Activated B cell treated with CpG ODN at 0.5 μM for 24 hours (primary cell): ENCODE results near the gene PDRG1. TPM values are rescaled to one million over a fixed set of nuclear protein-coding genes. Genes with fewer than 3 reads are reported as not detected.

ENCODE experiments used
- ATAC-seq: fragments of 200-7000 bp; cut with Tn5 transposase; one replicate; pipeline ENCODE4 v1.10.0; 2021; ENCODE audit warnings: low read depth, mild to moderate bottlenecking, moderate library complexity
- CTCF ChIA-PET: fragments of 350-600 bp; sonication (Branson Sonifier 250); formaldehyde crosslinking; loops from one replicate; lab custom pipeline; 2021; ENCODE audit warnings: antibody characterized with exemption; lab: Charles Lee
- POLR2A ChIA-PET: fragments of 350-600 bp; sonication (Branson Sonifier 250); formaldehyde crosslinking; loops from one replicate; lab custom pipeline; 2021; ENCODE audit warnings: antibody characterized with exemption; lab: Charles Lee
- DNase-seq: peaks from one replicate; pipeline ENCODE4 v3.0.0; 2022
- H3K27ac Mint-ChIP-seq: one replicate; pipeline ENCODE4 v1.8.0; 2020; ENCODE audit warnings: mixed read lengths
- H3K27me3 Mint-ChIP-seq: one replicate; pipeline ENCODE4 v1.8.0; 2021; ENCODE audit warnings: mixed read lengths
- H3K36me3 Mint-ChIP-seq: one replicate; pipeline ENCODE4 v1.8.0; 2021; ENCODE audit warnings: low read depth, mixed read lengths
- H3K4me1 Mint-ChIP-seq: one replicate; pipeline ENCODE4 v1.8.0; 2021; ENCODE audit warnings: mixed read lengths
- H3K4me3 Mint-ChIP-seq: one replicate; pipeline ENCODE4 v1.8.0; 2020; ENCODE audit warnings: mild to moderate bottlenecking, mixed read lengths
- H3K9me3 Mint-ChIP-seq: one replicate; pipeline ENCODE4 v1.8.0; 2020; ENCODE audit warnings: mixed read lengths
- CTCF ChIP-seq: fragments of 200-600 bp; IDR thresholded peaks from one replicate; pipeline ENCODE4 v1.8.0; 2022; ENCODE audit warnings: antibody characterized with exemption, mild to moderate bottlenecking
- intact Hi-C: fragments of 100-400 bp; cut with micrococcal nuclease; formaldehyde crosslinking; loops from one replicate; pipeline ENCODE4 v1.15.1; 2024
- total RNA-seq: library from RNA; stranded (reverse); gene quantifications from 2 replicates; pipeline ENCODE4 v1.2.3, GENCODE V29; 2022

The PDRG1 gene
- total RNA-seq, 1 donor from 2014 or later = 16.4 TPM

- Mint-ChIP-seq H3K27me3 (peaks cover 38% of the 10 kb centered on the region), H3K4me3 (no peak overlapping the region), H3K4me1 (peaks cover 5% of the 10 kb centered on the region), H3K27ac (no peak overlapping the region), H3K36me3 (no peaks in the 10 kb centered on the region), H3K9me3 (no peaks in the 10 kb centered on the region)
- ChIA-PET POLR2A (no interaction called here), CTCF (no interaction called here)
- ATAC-seq (no peak), DNase-seq (no peak)
- intact Hi-C loops = no loop called here
- TF ChIP-seq CTCF = no peak
Observed at GRCh38 chr20:31974951-31975487, 23.2 kb upstream of the PDRG1 start.

GRCh38 chr20:31974296-31974695 lies 22.4 kb upstream of the PDRG1 start:
- CTCF ChIA-PET = no interaction called here
- Mint-ChIP-seq H3K27ac (no peak overlapping the region), H3K27me3 (peaks cover 39% of the 10 kb centered on the region), H3K9me3 (no peaks in the 10 kb centered on the region), H3K36me3 (no peaks in the 10 kb centered on the region), H3K4me3 (no peak overlapping the region), H3K4me1 (peaks cover 5% of the 10 kb centered on the region)
- intact Hi-C loops = no loop called here
- ATAC-seq (no peak), DNase-seq (no peak)
- POLR2A ChIA-PET = no interaction called here
- no peak for TF ChIP-seq CTCF

DNA sequence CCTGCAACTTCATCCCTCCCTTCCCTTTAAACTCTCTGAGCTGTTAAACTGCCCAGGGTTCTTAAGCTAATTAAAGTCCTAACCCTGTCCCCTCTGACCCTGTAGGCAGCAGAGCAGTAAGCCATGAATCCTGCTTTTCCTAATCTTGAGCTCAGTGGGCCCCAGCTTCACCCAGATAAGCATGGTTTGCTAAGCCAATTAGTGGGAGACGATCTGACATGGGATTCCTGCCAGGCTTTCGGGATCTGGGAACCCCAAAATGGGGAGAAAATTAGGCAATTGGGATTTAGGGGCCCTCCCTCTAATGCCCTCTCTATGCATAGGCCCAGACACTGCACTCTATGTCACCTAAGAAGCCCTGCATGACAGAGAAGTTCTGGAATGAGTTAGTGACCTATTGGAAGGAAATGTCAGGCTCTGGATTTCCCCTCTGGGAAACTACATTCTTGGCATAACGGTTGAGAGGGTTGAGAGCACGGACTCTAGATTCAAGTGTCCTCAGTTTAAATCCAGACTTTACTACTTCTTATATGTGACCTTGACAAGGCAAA lies 20.7 kb upstream of the PDRG1 start:
- no peak for ATAC-seq
- Mint-ChIP-seq H3K27ac (no peak overlapping the region), H3K4me1 (peaks cover 9% of the 10 kb centered on the region), H3K36me3 (no peaks in the 10 kb centered on the region), H3K4me3 (no peak overlapping the region), H3K27me3 (peaks cover 45% of the 10 kb centered on the region), H3K9me3 (no peaks in the 10 kb centered on the region)
- ChIA-PET CTCF (interaction anchor here (1.6 kb wide), 1 partner anchor 21 kb away, joined by 3 read pairs; the partner anchor contains the start of gene PDRG1), POLR2A (no interaction called here)
- intact Hi-C loops = no loop called here
- no peak for DNase-seq
- no peak for TF ChIP-seq CTCF

- intact Hi-C loops = loop anchor here (5.0 kb wide), 1 partner anchor 62 kb away; no protein-coding TSS in a partner anchor
- H3K9me3 Mint-ChIP-seq = no peaks in the 10 kb centered on the region
- ATAC-seq = no peak
Observed at GRCh38 chr20:31969991-31970390, 18.1 kb upstream of the PDRG1 start.

More at GRCh38 chr20:31969991-31970390, 18.1 kb upstream of the PDRG1 start:
- no peak for DNase-seq
- ChIA-PET CTCF (no interaction called here), POLR2A (no interaction called here)
- TF ChIP-seq CTCF = no peak
- Mint-ChIP-seq H3K27me3 (peaks cover 50% of the 10 kb centered on the region), H3K4me3 (no peak overlapping the region), H3K4me1 (peaks cover 14% of the 10 kb centered on the region), H3K27ac (no peak overlapping the region), H3K36me3 (no peaks in the 10 kb centered on the region)
